GM12874 (cell line): ENCODE measurements around the gene SOHLH2.

Experiments used
- CTCF ChIP-seq: IDR thresholded peaks from 2 replicates; pipeline ENCODE4 v1.5.1; 2011; ENCODE audit warnings: low read depth, mild to moderate bottlenecking, control low read depth, low read length, moderate library complexity; ENCODE audit not compliant: insufficient read depth

The SOHLH2 gene

GRCh38 chr13:36160297-36160696 lies 54.1 kb downstream of the SOHLH2 start:
- no peak for TF ChIP-seq CTCF

DNA sequence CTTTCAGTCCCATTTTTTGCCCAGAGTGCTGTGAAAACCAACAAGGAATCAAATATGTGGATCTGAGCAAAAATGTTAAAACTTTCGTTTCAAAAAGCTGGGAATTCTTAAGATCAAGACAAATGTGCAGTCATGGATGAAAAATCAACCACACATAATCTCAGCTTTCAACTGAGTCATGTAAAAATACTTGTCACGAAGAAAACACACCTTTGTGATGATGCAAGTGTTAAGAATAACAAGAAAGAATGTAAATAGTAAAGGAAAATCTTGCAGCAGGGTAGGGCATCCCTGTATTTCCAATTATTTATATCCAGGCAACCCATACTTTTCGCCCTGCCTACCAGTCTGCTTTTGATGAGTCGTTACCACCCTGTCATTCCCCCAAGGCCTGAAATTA lies 55.7 kb downstream of the SOHLH2 start:
- TF ChIP-seq CTCF = no peak

GRCh38 chr13:36157480-36157879 lies 56.9 kb downstream of the SOHLH2 start:
- TF ChIP-seq CTCF = no peak

- no peak for TF ChIP-seq CTCF
Measured at GRCh38 chr13:36154567-36155291, 59.6 kb downstream of the SOHLH2 start.

- no peak for TF ChIP-seq CTCF
Measured at GRCh38 chr13:36151591-36151990, 62.8 kb downstream of the SOHLH2 start.

GRCh38 chr13:36148446-36148845 lies 65.9 kb downstream of the SOHLH2 start:
- no peak for TF ChIP-seq CTCF

GRCh38 chr13:36147330-36147729 lies 67.0 kb downstream of the SOHLH2 start:
- TF ChIP-seq CTCF = no peak
